Measurements from ENCODE around the gene CORO2A. TPM values are rescaled to one million over a fixed set of nuclear protein-coding genes. Genes with fewer than 3 reads are reported as not detected.

Gene CORO2A
- total RNA-seq, 1 experiment from 2014 or later, result 15.8 TPM

- Mint-ChIP-seq H3K36me3 (ENCODE audit: insufficient read depth in 1 of 3, low read depth in 3 of 3) (peaks cover 0 to 9% (median 2%) of the 10 kb centered on the region in 3 experiments; a peak in 3 of 7 replicates), H3K9me3 (no peaks in the 10 kb centered on the region), H3K4me1 (no peaks in the 10 kb centered on the region), H3K4me3 (no peak overlapping the region), H3K27ac (no peak overlapping the region; a peak in 1 of 7 replicates), H3K27me3 (ENCODE audit: low read depth) (no peaks in the 10 kb centered on the region)
- Histone ChIP-seq H4K91ac (ENCODE audit: insufficient read length, low read depth, low read length) (no peak overlapping the region), H3K56ac (ENCODE audit: insufficient read length, low read depth, low read length) (no peak overlapping the region), H3K14ac (ENCODE audit: insufficient read depth, low read length) (no peak overlapping the region), H3K23ac (ENCODE audit: insufficient read length, low read depth, low read length) (no peak overlapping the region), H2BK5ac (ENCODE audit: insufficient read length, low read length) (no peak overlapping the region), H2BK20ac (ENCODE audit: low read depth, low read length, poor library complexity, severe bottlenecking) (no peak overlapping the region), H3K4me2 (ENCODE audit: insufficient read depth, insufficient read length, low read length) (no peak overlapping the region), H2AK5ac (ENCODE audit: insufficient read length, low read length) (no peak overlapping the region), H3K27ac (ENCODE audit: insufficient read length, low read depth, low read length) (no peak overlapping the region), H3K79me1 (ENCODE audit: insufficient read depth, low read depth, low read length, poor library complexity, severe bottlenecking) (no peaks in the 10 kb centered on the region), H3K27me3 (ENCODE audit: insufficient read depth, low read length) (no peaks in the 10 kb centered on the region), H3K18ac (ENCODE audit: insufficient read length, low read depth, low read length) (no peak overlapping the region), H3T11ph (ENCODE audit: low read length) (no peak overlapping the region), H3K79me2 (ENCODE audit: insufficient read depth, low read length) (no peaks in the 10 kb centered on the region), H3K23me2 (ENCODE audit: insufficient read length, low read depth, low read length, poor library complexity, severe bottlenecking) (no peaks in the 10 kb centered on the region), H3K4ac (ENCODE audit: low read depth, low read length) (no peak overlapping the region), H3K9me3 (ENCODE audit: control insufficient read depth, low read depth, low read length) (no peaks in the 10 kb centered on the region), H2AFZ (ENCODE audit: low read length) (no peak overlapping the region), H4K8ac (replicated peaks; ENCODE audit: insufficient read length, low read depth, low read length) (no peak overlapping the region), H4K20me1 (ENCODE audit: control insufficient read depth, insufficient read depth, insufficient read length) (no peaks in the 10 kb centered on the region), H2BK15ac (ENCODE audit: low read depth, low read length) (no peak overlapping the region), H2BK12ac (ENCODE audit: insufficient read length, low read depth, low read length) (no peak overlapping the region), H3K4me1 (ENCODE audit: insufficient read depth, low read length) (no peaks in the 10 kb centered on the region), H4K5ac (ENCODE audit: insufficient read length, low read depth, low read length) (no peak overlapping the region), H3K9ac (ENCODE audit: extremely low read depth, insufficient read length, low read length) (no peak overlapping the region), H2BK120ac (ENCODE audit: low read depth, low read length, poor library complexity, severe bottlenecking) (no peak overlapping the region)
- TF ChIP-seq, protein P1, sequence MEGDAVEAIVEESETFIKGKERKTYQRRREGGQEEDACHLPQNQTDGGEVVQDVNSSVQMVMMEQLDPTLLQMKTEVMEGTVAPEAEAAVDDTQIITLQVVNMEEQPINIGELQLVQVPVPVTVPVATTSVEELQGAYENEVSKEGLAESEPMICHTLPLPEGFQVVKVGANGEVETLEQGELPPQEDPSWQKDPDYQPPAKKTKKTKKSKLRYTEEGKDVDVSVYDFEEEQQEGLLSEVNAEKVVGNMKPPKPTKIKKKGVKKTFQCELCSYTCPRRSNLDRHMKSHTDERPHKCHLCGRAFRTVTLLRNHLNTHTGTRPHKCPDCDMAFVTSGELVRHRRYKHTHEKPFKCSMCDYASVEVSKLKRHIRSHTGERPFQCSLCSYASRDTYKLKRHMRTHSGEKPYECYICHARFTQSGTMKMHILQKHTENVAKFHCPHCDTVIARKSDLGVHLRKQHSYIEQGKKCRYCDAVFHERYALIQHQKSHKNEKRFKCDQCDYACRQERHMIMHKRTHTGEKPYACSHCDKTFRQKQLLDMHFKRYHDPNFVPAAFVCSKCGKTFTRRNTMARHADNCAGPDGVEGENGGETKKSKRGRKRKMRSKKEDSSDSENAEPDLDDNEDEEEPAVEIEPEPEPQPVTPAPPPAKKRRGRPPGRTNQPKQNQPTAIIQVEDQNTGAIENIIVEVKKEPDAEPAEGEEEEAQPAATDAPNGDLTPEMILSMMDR (conservative IDR thresholded peaks at IDR 0.05), result no peak
- WGBS (ENCODE audit: extremely low coverage, insufficient read length, low lambda C conversion rate), result no CpG with 5 or more reads among the region's 5 CpGs
- DNase-seq, result no peak
These were observed 51.9 kb downstream of the CORO2A start for GRCh38 chr9:98140503-98140902.
